Measurements from ENCODE around the gene TAF1B.

The TAF1B gene

DNA sequence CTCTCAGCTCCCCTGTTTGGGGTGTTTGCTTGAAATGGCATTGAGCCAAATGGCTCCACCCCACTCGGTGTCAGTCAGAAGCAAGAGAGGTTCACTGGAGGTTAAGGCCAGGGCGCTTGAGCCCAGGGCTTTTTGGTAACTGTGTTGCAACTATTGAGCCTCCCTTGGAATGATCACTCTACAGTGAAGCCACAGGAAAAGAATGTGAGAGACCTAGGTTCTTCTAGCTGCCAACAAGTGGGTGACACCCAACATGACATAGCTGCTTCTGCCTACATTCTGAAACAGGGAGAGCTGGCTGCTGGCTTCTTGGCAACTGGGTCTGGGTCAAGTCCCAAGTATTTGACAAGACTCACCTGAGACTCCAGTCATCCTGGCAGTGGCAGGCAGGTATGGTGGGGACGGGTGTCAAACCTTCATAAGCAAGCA is 101.1 kb downstream of the TAF1B start:
- DNase-seq = no peak

DNA sequence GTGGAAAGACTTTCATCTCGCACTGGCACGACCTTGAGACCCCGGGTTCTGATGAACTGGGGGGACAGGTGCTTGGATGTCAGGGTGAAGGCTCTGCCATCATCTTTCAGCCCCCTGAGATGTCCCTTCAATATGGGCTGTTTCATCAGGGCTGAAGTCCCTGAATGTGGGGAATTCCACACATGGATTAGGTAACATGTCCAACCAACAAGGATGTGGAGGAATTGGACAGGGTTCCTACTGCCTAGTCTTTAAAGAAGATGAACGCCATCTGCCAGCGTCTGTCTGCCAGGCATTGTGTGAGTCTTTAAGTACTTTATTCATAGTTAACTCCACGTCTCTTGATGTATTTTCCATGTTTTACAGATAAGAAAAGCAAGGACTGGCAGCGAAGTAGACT is 102.3 kb downstream of the TAF1B start:
- DNase-seq = no peak

DNA sequence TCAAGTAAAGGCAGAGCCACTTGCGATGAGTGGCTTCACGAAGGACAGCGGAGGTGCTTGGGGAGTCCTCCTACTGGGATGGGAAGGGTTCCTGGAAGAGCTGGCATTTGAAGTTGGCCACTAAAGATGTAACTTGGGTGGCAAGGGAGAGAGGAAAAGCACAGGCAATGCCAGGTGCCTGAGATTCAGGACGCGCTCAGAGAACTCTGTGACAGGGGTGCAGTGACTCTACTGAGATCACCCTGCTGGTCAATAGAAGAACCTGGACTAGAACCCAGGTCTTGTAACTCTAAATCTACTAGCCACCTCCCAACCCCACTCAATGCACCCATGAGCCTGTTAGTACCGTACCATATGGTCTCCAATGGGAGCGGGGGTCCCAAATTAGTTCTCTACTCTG is 102.8 kb downstream of the TAF1B start:
- no peak for DNase-seq

DNA sequence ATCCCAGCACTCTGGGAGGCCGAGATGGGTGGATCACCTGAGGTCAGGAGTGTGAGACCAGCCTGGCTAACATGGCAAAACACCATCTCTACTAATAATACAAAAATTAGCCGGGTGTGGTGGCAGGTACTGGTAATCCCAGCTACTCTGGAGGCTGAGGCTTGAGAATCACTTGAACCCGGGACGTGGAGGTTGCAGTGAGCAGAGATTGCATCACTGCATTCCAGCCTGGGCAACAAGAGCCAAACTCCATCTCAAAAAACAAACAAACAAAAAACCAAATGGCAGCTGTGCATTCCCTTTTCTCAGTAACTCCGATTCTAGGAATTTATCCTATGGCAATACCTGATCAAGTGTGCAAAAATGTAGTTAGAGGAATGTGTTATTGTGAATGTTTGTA is 103.5 kb downstream of the TAF1B start:
- DNase-seq = no peak

DNA sequence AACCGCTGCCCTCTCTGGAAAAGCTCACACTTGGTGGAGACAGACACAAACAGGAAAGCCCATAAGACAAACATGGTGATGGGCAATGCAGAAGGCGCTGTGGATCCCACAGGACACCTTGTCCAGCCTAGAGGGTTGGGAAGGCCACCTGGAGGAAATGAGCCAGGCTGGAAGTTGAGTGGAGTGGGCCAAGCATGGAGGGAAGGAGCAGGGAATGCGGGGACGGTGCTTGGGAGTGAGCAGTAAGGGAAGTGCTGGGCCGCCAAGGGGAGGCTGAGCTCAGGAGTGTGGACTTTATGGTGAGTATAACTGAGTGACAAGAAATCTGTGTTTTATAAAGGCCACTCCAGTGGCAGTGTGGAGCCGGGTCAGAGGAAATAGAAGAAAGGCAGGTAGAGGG is 105.4 kb downstream of the TAF1B start:
- DNase-seq = no peak

DNA sequence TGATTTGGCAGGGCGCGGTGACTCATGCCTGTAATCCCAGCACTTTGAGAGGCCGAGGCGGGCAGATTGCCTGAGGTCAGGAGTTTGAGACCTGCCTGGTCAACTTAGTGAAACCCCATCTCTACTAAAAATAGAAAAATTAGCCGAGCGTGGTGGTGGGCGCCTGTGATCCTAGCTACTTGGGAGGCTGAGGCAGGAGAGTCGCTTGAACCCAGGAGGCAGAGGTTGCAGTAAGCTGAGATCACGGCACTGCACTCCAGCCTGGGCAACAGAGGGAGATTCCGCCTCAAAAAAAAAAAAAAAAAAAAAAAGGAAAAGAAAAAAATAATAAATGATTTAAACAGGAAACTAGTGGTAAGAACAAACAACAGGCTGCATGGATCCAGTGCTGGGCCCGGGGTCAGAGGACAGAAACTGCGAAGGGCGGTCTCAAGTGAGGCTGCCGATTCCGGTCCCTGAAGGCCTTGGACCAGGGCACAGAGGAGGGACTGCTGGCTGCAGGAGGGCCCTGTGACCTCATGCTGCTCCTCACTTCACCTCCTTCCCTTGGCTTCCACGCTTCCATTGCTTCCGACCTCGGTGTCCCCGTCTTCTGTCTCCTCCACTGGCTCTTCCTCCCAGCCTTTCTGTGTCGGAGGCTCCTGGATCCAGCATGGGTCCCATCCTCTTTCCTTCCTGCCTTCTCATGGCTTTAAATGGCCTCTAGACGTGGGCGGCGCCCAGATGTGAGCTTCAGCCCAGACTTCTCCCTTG is 106.1 kb downstream of the TAF1B start:
- DNase-seq = no peak

DNA sequence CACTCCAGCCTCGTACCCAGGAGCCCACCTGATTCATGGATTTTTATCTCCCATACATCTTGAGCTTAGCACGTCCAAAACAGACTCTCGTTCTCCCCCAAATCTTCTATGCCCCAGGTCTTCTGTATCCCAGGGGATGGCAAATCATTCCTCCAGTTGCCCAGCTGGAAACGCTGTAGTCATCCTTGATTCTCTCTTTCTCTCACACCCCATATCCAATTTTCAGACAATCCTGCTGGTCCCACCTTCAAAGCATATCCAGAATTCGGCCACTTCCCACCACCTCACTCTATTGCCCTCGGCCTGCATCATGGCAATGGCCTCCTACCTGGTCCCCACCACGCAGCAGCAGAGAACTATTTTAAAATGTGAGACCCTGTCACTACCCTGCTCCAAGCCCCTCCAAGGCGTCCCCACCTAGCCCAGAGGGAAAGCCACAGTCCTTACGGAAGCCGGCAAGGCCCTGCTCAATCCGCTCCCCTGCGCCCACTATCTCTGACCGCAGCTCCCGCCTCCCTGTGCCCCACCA is 106.8 kb downstream of the TAF1B start:
- DNase-seq = no peak

DNA sequence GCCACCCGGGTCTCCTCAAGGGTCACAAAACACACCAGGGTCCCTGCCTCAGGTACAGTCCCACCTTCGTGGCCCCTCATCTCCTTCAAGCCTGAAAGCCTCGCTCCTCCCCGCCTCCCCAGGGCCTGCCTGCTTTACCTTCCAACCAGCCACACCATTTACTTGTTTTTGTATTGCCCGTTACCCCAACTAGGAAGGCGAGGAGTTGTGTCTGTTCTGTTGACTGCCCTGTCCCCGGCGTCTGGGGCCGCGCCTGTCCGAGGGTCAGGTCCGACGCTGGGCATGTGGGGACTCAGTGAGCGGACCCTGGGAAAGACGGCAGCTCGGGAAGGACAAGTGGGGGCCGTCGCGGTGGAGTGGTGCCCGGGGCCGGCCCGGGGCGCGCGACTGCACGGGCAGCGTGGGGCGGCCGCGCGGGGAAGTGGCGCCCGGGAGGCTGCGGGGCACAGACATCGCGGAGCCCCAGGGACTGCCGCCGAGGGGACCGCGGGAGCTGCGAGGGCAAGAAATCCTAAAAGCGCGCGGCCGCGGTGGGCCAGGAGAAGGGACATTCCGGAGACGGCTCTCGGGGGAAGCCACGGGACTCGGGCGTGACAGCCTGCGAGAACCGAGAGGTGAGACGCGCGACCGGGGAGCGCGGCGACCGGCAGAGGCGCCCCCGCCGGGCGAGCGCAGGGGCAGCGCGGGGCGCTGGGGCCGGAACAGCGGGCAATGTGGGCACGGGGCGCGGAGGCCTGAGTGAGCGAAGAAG is 107.4 kb downstream of the TAF1B start:
- peak; percentile 21 to 30 for DNase-seq

DNA sequence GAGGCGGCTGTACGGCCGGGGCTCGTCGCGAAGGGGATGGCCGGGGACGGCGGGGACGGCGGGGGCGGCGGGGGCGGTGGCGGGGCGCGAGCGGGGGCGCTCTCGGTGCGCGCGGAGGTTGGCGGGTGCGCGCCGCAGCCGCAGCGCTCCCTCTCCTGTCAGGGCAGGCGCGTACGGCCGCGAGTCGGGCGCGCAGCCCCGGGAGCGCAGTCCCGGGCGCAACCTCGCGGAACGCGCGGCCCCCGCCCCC is 107.9 kb downstream of the TAF1B start:
- no peak for DNase-seq

DNA sequence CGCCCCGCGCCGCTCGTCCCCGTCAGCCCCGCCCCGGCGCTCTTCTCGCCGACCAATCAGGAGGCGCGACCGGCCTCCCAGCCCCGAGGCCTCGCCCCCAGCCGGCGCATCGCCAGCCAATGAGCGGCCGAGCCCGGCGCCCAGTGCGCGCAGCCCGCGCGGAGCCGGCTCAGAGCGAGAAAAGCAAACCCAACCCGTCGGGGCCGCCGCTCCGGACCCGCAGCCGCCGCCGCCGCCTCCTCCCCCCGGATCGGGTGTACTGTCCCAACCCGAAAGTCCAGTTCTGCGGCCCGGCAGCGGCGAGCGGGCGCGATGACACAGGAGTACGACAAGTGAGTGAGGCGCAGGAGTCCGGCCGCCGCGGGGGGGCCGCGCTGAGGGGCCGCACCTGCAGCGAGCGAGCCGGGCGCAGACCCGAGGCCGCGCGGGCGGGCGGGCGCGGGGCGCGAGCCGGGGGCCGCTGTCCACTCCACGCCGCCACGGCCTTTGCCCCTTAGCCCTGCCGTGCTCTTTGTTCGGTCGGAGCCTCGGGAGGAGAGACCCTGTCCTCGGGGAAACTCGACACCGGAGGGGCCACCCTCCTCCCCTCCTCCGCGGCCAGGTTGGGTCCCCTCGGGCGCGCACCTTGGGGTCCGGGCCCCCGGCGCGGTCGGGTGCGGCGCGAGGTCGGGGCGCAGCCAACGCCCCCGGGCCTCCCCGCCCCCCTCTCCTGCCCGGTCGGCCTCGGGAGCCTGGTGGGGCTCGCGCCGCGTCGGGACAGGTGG is 108.4 kb downstream of the TAF1B start, which contains the start of gene GRHL1:
GRHL1 (plus strand) TSS at position 172 of the 764 bp plus-strand sequence; CDS start at position 313, 141 bp downstream.
- DNase-seq = peak; percentile 84 to 86

DNA sequence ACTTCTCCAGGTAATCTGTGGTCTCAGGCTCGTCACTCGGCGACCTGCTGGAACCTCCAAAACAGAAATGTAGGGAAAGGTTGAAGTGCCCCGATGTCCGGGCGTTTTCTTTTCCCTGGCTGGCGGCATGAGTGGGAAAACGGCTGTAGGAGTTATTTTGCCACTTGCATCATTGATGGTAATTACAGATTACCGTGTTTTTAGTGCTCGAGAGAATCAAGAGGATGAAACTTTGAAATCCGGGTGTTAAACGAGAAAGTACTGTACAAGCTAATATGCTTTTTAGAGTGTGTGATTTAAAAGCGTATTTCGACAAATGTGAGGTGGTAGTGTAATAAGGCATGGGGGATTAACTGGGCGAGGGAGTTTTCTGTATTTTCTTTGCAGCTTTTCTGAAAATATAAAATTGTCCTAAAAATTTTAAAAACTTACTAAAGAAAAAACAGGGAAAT is 109.0 kb downstream of the TAF1B start:
- DNase-seq = no peak

DNA sequence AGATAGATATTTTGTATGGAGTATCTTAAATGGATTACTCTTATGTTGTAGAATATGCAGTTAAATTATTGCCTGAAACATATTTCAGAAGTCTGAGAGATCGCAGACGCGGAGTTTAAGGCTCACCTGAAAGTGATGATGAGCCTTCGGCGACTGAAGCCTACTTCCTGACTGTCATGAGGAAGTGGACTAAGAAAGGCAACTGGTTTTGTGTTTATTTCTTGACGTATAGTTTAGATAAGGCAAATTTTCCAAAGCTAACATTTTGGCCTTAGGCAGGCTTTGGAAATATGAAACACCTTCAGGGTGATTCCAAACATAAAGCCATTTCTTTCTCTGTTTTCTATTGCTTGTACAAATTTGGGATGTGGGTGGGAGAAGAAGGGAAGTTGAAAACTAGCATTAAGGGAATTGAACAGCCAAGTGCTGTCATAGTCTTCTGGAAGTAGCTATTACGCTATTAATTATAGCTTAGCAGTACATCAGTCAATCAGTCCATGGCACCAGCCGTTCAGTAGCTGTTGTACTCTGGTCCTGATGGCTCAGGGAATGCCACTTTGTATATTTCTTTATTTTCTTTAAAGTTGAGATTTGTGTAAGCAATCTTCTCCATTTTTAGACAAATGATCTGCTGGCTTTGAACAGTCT is 109.7 kb downstream of the TAF1B start:
- DNase-seq = no peak

DNA sequence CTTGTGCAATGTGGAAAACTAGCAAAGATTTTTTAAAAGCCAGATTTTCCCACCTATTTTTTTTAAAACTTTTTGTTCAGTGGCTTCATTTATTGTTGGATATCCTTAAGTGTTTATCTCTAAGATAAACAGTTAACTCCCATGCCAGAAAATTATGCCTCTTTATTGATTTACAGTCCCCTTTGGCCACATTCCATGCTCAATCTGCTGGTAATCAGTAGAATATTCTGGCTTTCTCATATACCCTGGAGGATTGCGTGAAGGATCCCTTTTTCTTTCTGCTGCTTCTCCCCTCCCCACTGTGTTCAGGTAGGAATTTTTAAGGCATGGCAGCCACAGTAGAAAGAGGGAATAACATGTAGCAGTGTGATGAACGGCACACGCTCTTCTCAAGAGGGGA is 110.9 kb downstream of the TAF1B start:
- no peak for DNase-seq

DNA sequence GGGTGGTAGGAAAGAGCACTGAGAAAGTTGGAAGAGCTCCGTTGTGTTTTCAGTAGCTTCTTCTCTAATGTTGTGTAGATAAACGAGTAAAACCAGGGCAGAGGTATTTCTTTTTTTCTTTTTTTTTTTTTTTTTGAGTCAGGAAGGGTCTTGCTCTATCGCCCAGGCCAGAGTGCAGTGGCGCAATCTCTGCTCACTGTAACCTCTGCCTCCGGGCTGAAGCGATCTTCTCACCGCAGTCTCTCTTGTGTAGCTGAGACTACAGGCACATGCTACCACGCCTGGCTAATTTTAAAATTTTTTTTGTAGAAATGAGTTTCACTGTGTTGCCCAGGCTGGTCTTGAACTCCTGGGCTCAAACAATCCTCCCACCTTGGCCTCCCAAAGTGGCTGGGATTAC is 114.8 kb downstream of the TAF1B start:
- DNase-seq = no peak

DNA sequence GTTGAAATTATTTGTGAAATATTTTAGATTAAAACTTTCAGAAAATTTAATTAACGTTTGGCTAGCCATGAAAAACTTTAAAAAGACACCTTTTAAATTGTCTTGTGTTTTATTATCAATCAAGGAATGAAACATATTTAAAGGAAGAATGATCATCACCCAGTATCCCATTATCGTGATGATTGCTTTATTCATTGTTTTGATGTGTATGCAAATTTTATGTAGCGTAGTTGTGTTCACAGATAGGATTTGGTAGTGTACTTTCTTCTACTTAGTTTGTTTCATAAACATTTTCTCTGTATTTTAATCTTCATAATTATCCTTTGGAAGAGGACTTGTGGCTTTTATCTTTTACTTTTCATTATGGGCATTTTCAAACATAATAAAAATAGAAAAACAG is 116.0 kb downstream of the TAF1B start:
- no peak for DNase-seq

DNA sequence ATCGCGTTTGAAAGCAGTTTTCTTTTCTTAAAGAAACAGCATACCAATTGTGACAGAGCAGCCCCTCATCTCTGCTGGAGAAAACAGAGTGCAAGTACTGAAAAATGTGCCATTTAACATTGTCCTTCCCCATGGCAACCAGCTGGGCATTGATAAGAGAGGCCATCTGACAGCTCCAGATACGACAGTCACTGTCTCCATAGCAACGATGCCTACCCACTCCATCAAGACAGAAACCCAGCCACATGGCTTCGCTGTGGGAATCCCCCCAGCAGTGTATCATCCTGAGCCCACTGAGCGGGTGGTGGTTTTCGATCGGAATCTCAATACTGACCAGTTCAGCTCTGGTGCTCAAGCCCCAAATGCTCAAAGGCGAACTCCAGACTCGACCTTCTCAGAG is 117.7 kb downstream of the TAF1B start:
- DNase-seq = no peak

DNA sequence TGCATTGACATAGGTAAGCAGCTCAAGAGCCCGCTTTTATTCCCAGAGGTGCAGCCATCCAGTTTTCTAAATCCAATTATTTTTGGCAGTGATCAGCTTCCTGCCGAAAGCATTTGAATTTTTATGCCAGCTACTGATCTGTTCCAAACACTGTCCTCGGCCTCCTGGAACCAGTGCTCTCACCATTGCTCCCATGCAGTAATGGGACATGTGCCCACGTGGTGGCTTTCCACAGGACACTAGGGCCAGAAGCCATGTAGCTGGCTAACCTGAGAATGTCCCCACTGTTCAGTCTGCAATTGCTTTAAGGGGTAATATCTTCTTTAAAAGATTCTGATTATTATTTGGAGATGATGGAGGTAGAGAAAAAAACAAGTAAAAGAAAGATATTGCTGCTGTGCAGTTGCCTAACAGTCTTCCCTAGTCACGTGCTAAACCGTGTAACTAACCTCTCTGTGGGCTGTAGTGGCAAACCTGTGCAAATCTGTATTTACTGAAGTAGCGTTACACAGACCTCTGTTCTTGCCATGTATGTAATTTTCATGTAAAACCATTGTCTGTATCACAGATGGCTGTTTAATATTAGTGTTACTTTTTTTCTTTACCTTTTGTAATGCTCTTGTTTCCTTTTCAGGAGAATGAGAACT is 121.2 kb downstream of the TAF1B start:
- DNase-seq = no peak

DNA sequence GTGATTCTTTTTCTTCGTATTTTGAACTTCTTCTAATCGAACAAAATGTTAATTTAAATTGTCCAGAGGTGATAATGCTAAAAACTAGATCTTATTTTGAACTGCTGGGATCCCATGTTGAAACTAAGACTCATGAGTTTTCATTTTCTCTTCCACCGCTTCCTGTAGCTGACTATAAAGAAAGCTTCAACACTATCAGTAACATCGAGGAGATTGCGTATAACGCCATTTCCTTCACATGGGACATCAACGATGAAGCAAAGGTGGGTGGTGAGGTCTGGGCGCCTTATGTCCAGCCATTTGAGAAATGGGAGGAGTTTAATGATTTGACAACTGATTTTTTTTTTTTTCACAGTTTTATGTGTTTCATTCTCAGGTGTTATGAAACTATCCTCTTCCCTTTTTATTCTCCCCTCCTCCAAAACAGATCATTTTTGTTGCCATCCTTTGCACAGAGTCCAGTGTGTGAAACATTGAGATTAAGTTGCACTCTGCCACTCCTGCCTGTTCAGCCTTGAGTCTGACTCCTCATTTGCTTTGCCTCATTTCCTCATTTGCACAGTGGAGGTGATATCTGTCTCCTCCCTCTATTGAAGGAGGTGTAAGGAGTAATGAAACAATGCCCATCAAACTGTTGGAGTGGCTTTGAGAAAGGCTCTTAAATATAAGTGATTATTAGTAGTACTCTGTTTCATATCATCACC is 122.0 kb downstream of the TAF1B start:
- no peak for DNase-seq

DNA sequence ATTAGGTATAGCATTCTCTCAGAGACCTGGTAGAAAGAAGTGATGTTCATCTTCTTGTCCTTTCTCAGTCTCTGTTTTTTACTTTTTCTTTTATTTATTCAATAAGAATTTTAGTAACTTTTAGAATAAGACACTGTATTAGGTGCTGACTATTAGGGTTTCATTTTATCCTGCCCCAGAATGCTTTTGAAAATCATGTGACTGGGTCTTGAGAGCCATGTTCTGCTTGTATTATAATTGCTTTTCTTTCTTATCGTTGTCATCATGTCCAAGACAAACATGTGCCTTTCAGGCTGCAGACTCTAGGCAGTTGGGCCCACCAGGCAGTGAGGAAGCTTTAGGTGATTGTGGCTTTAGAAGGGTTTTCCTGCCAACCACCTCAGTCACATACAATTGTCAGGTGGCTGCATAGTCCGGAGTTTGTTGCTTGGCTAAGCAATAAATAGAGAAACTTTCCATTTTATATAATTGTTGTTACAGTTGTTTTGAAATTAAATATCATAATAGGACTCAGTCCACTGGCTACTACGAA is 123.3 kb downstream of the TAF1B start:
- DNase-seq = no peak

DNA sequence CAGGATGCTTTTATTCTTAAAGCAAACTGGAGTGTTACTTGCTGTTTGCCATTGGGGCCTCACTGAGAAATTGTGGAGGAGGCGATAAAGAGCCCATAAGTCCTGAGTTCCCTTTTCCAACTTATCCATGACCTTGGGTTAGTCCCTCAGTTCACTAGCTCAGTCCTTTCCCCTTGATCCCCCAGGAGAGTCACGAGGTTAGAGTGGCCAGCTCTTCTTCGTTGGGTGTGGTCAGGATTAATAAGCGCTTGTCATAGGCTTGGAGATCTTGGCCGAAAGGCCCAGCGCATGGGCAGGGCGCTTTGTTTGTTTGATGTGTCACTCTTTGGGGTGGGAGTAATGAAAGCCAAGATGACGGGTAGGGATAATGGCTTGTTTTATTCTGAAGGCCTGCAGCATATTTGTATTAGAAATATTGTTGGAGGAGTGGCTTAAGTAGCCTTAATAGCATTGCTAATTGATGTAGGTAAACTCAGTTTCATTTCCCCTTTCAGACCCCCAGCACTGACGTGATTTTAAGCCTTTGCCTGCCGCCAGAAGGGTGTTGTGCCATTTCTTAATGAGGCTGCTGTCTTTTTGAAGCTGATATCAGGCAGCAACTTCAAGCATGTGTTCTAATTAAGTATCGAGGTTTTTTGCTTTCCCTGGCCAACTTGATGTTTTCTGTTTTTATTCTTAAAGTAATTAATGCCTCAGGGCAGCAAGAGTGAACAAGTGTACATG is 123.9 kb downstream of the TAF1B start:
- no peak for DNase-seq

All from activated CD4-positive, alpha-beta T cell treated with anti-CD3 and anti-CD28 coated beads, Interleukin-2, amount 50 U/mL, for 4 hours (primary cell).